Chondrocyte (in vitro differentiated cells): ENCODE data around the gene GNG12. TPM values are rescaled to one million over a fixed set of nuclear protein-coding genes. Genes with fewer than 3 reads are reported as not detected.

Source experiments
- DNase-seq: peaks from one replicate; pipeline ENCODE4 v3.0.0; 2021; ENCODE audit warnings: mixed read lengths, low spot score
- H3K27ac Mint-ChIP-seq: one replicate; pipeline ENCODE4 v1.8.0; 2021; ENCODE audit warnings: mild to moderate bottlenecking, moderate library complexity, mixed read lengths; ENCODE audit not compliant: unreplicated experiment
- H3K27me3 Mint-ChIP-seq: 2 replicates; pipeline ENCODE4 v1.8.0; 2021; ENCODE audit warnings: low read depth, mixed read lengths
- H3K36me3 Mint-ChIP-seq: 2 replicates; pipeline ENCODE4 v1.8.0; 2021; ENCODE audit warnings: low read depth, mixed read lengths
- H3K4me1 Mint-ChIP-seq: 2 replicates; pipeline ENCODE4 v1.8.0; 2021; ENCODE audit warnings: low read depth, mild to moderate bottlenecking, mixed read lengths
- H3K4me3 Mint-ChIP-seq: one replicate; pipeline ENCODE4 v1.8.0; 2021; ENCODE audit warnings: mild to moderate bottlenecking, moderate library complexity, mixed read lengths; ENCODE audit not compliant: unreplicated experiment
- H3K9me3 Mint-ChIP-seq: 2 replicates; pipeline ENCODE4 v1.8.0; 2021; ENCODE audit warnings: low read depth, mixed read lengths
- CTCF ChIP-seq: fragments of 200-600 bp; sonication (generic); IDR thresholded peaks from 2 replicates; pipeline ENCODE4 v1.5.0; 2021; ENCODE audit warnings: antibody characterized with exemption, mild to moderate bottlenecking, moderate library complexity
- total RNA-seq: library from RNA; stranded (reverse); gene quantifications from 3 replicates; pipeline ENCODE4 v1.2.1, GENCODE V29; 2021

The GNG12 gene
- total RNA-seq, 1 donor from 2014 or later, result 91.5 TPM

DNA sequence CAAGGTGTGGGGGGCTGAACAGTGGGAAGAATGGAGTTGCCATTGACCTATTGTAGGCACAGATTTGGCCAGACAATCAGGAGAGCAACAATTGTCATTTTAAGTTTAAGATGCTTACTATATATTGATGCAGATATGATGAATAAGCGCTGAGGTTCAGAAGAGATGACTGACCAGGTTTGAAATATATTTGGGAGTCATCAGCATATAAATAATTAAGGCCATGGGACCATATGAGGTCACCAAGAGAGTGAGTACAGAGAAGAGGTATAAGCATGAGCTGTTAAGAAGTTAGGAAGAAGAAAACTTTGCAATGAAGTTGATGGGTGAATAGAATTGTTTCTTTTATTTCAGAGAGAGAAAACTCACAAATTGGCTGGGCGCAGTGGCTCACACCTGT lies 152.8 kb downstream of the GNG12 start:
- Mint-ChIP-seq H3K4me3 (no peak overlapping the region), H3K9me3 (no peaks in the 10 kb centered on the region), H3K4me1 (peaks cover 30% of the 10 kb centered on the region), H3K36me3 (no peaks in the 10 kb centered on the region), H3K27me3 (no peaks in the 10 kb centered on the region), H3K27ac (peak overlapping the region; percentile 19)
- TF ChIP-seq CTCF, result no peak
- no peak for DNase-seq

DNA sequence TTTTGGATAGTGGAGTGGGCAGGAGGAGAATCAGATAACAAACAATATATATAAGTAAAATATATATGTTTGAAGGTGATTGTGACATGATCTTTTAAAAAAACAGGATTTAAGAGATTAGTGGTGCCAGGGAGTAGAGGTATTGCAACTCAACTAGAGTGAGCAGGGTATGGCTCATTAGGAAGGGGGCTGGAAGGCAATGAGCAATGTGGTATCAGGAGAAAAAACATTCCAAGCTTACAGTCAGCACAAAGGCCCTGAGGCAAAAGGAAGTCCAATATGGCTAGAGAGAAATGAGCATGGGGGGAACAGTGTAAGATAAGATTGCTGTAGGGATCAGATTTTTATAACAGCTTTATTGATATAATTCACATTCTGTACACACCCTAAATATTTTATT lies 153.6 kb downstream of the GNG12 start:
- no peaks in the 10 kb centered on the region for H3K9me3 Mint-ChIP-seq
- no peaks in the 10 kb centered on the region for H3K36me3 Mint-ChIP-seq
- peak overlapping the region; percentile 66 for H3K27ac Mint-ChIP-seq
- H3K4me3 Mint-ChIP-seq, result no peak overlapping the region
- TF ChIP-seq CTCF, result no peak
- H3K27me3 Mint-ChIP-seq, result no peaks in the 10 kb centered on the region
- no peak for DNase-seq
- peaks cover 31% of the 10 kb centered on the region for H3K4me1 Mint-ChIP-seq

DNA sequence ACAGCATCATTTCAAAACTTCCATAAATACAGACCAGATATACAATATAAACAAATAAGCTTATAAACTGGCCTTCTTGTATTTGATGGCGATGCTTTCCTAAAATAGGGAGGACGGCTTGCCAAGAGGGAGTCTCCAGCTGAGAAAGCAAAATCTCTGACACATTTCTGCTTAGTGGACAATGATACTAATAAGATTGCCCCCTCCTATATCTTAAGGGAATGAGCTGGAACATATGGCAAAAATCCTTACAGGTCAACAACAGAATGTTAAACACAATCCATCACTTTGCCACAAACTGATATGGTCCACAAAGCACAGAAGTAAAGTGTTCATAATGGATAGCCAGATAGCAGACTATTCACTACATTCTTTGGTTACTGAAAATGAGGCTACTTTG lies 155.3 kb downstream of the GNG12 start:
- Mint-ChIP-seq H3K9me3 (no peaks in the 10 kb centered on the region), H3K4me1 (peaks cover 21% of the 10 kb centered on the region), H3K36me3 (no peaks in the 10 kb centered on the region), H3K4me3 (no peak overlapping the region), H3K27ac (no peak overlapping the region), H3K27me3 (no peaks in the 10 kb centered on the region)
- DNase-seq, result no peak
- TF ChIP-seq CTCF, result no peak

- TF ChIP-seq CTCF, result no peak
- H3K36me3 Mint-ChIP-seq, result no peaks in the 10 kb centered on the region
- H3K27ac Mint-ChIP-seq, result no peak overlapping the region
- no peak overlapping the region for H3K4me3 Mint-ChIP-seq
- no peaks in the 10 kb centered on the region for H3K27me3 Mint-ChIP-seq
- H3K9me3 Mint-ChIP-seq, result no peaks in the 10 kb centered on the region
- no peak for DNase-seq
- peaks cover 16% of the 10 kb centered on the region for H3K4me1 Mint-ChIP-seq
These were observed 155.9 kb downstream of the GNG12 start for GRCh38 chr1:67677408-67677807.

DNA sequence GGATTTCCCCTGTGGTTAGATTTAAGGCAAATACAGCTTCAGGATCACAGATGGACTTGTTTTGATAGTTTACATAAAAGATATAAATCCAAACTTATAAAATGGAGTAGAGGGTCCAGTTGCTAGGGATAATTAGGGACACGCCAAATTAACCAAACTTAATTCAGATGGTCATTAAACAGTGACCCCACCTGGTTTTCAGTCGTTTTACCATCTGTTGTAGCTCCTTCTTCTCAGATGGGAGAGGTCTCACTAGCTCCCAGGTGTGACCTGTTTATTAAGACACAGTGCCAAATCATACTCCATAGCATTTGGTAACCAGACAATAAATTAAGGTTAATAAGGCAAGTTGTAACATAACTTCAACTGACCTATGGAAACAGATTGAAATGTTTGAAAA lies 156.3 kb downstream of the GNG12 start:
- no peaks in the 10 kb centered on the region for H3K9me3 Mint-ChIP-seq
- no peaks in the 10 kb centered on the region for H3K36me3 Mint-ChIP-seq
- no peaks in the 10 kb centered on the region for H3K27me3 Mint-ChIP-seq
- no peak for DNase-seq
- H3K4me1 Mint-ChIP-seq, result peaks cover 13% of the 10 kb centered on the region
- no peak for TF ChIP-seq CTCF
- H3K4me3 Mint-ChIP-seq, result no peak overlapping the region
- no peak overlapping the region for H3K27ac Mint-ChIP-seq
